HL-60 (cell line): ENCODE data around the gene RABGAP1L.
"Not testable (repeated sequence)": the region's sequence is repeated elsewhere in the genome, so short reads cannot be mapped to it uniquely, and the experiment has no call there.

Experiments used
- DNase-seq, 2 experiments: peaks; one replicate each; pipeline ENCODE4 v3.0.0-alpha.2; 2010 to 2020; ENCODE audit warnings: low read depth in 1 of 2, low spot score in 1 of 2
- H3K27ac ChIP-seq: fragments of 250-450 bp; sonication (Bioruptor Pico); replicated peaks from 2 replicates; pipeline ENCODE4 v1.5.1; 2020; ENCODE audit warnings: mild to moderate bottlenecking, moderate library complexity
- H3K27me3 ChIP-seq: fragments of 250-450 bp; sonication (Bioruptor Pico); 2 replicates; pipeline ENCODE4 v1.5.1; 2021; ENCODE audit warnings: mild to moderate bottlenecking, moderate library complexity; ENCODE audit not compliant: insufficient read depth, poor library complexity, severe bottlenecking
- H3K4me3 ChIP-seq: replicated peaks from 2 replicates; pipeline ENCODE4 v1.5.1; 2011; ENCODE audit warnings: mild to moderate bottlenecking, control low read depth, low read length; ENCODE audit not compliant: insufficient read depth
- GABPA ChIP-seq: IDR thresholded peaks from 2 replicates; pipeline ENCODE4 v1.6.1; 2012; ENCODE audit warnings: low read depth
- POLR2AphosphoS5 ChIP-seq: IDR thresholded peaks from 2 replicates; pipeline ENCODE4 v1.6.1; 2012; ENCODE audit warnings: low read depth
- SPI1 ChIP-seq: IDR thresholded peaks from 2 replicates; pipeline ENCODE4 v1.6.1; 2012; ENCODE audit warnings: low read depth, mild to moderate bottlenecking, borderline replicate concordance
- TF ChIP-seq, protein P1 (sequence below): IDR thresholded peaks from one replicate; pipeline ENCODE4 v1.5.1; 2011; ENCODE audit warnings: low read length, control low read depth, inconsistent platforms; ENCODE audit not compliant: insufficient read depth
- TF ChIP-seq, protein P2 (sequence below): IDR thresholded peaks from 2 replicates; pipeline ENCODE4 v1.6.1; 2012; ENCODE audit warnings: low read depth; ENCODE audit not compliant: insufficient replicate concordance

RABGAP1L gene

DNA sequence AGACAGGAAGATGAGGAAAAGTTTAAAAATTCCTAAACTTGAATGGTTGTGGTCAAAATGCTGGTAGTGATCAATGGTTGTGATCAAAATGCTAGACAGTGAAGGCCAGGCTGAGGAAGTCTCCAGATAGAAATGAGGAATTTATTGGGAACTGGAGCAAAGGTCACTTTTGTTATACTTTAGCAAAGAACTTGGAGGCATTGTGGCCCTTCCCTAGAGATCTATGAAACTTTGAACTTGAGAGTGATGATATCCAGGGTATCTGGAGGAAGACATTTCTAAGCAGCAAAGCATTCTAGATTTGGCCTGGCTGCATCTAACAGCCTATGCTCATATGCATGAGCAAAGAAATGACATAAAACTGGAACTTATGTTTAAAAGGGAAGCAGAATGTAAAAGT is 35.5 kb upstream of the RABGAP1L start:
- TF ChIP-seq SPI1 = no peak
- TF ChIP-seq GABPA = no peak
- TF ChIP-seq, protein P1, sequence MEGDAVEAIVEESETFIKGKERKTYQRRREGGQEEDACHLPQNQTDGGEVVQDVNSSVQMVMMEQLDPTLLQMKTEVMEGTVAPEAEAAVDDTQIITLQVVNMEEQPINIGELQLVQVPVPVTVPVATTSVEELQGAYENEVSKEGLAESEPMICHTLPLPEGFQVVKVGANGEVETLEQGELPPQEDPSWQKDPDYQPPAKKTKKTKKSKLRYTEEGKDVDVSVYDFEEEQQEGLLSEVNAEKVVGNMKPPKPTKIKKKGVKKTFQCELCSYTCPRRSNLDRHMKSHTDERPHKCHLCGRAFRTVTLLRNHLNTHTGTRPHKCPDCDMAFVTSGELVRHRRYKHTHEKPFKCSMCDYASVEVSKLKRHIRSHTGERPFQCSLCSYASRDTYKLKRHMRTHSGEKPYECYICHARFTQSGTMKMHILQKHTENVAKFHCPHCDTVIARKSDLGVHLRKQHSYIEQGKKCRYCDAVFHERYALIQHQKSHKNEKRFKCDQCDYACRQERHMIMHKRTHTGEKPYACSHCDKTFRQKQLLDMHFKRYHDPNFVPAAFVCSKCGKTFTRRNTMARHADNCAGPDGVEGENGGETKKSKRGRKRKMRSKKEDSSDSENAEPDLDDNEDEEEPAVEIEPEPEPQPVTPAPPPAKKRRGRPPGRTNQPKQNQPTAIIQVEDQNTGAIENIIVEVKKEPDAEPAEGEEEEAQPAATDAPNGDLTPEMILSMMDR = no peak
- TF ChIP-seq, protein P2, sequence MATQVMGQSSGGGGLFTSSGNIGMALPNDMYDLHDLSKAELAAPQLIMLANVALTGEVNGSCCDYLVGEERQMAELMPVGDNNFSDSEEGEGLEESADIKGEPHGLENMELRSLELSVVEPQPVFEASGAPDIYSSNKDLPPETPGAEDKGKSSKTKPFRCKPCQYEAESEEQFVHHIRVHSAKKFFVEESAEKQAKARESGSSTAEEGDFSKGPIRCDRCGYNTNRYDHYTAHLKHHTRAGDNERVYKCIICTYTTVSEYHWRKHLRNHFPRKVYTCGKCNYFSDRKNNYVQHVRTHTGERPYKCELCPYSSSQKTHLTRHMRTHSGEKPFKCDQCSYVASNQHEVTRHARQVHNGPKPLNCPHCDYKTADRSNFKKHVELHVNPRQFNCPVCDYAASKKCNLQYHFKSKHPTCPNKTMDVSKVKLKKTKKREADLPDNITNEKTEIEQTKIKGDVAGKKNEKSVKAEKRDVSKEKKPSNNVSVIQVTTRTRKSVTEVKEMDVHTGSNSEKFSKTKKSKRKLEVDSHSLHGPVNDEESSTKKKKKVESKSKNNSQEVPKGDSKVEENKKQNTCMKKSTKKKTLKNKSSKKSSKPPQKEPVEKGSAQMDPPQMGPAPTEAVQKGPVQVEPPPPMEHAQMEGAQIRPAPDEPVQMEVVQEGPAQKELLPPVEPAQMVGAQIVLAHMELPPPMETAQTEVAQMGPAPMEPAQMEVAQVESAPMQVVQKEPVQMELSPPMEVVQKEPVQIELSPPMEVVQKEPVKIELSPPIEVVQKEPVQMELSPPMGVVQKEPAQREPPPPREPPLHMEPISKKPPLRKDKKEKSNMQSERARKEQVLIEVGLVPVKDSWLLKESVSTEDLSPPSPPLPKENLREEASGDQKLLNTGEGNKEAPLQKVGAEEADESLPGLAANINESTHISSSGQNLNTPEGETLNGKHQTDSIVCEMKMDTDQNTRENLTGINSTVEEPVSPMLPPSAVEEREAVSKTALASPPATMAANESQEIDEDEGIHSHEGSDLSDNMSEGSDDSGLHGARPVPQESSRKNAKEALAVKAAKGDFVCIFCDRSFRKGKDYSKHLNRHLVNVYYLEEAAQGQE = no peak
- TF ChIP-seq POLR2AphosphoS5 = no peak
- Histone ChIP-seq H3K27ac (no peak overlapping the region), H3K27me3 (no peaks in the 10 kb centered on the region), H3K4me3 (no peak overlapping the region)
- DNase-seq = no peak

DNA sequence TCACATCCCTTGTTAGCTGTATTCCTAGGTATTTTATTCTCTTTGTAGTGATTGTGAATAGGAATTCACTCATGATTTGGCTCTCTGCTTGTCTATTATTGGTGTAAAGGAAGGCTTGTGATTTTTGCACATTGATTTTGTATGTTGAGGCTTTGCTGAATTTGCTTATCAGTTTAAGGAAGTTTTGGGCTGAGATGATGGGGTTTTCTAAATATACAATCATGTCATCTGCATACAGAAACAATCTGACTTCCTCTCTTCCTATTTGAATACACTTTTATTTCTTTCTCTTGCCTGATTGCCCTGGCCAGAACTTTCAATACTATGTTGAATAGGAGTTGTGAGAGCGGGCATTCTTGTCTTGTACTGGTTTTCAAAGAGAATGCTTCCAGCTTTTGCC is 32.1 kb upstream of the RABGAP1L start:
- H3K27me3 ChIP-seq, H3K4me3 ChIP-seq, DNase-seq, H3K27ac ChIP-seq: not testable (repeated sequence)

DNA sequence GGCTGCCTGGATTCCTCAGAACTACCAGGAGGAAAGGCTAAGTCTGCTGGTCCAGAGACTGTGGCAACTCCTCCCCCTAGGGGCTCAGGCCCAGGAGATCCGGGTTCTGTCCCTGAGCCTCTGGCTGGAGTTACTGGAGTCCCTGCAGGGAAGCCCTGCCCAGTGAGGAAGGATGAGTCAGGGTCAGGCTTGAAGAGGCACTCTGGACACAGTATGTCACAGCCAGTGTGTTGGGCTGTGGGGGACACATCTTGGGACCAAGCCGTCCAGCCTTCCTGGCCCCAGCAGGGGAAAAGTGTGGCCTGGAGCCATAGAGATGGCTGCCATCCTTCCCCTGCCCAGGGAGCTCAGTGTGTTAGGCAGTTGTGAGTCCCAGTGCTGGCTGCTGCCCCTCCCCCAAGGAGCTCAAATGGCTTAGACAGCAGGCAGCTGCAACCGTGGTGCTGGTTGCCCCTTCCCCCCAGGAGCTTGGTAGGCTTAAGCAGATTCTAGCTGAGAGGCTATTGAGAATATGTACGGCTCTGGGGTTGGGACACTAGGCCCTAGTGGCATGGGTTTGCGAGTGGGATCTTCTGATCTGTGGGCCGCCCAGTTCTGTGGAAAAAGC is 28.2 kb upstream of the RABGAP1L start:
- Histone ChIP-seq H3K27ac (no peak overlapping the region), H3K27me3 (no peaks in the 10 kb centered on the region), H3K4me3 (no peak overlapping the region)
- TF ChIP-seq, protein P1 = no peak
- no peak for TF ChIP-seq SPI1
- TF ChIP-seq GABPA = no peak
- TF ChIP-seq, protein P2 = no peak
- TF ChIP-seq POLR2AphosphoS5 = no peak
- DNase-seq = no peak

DNA sequence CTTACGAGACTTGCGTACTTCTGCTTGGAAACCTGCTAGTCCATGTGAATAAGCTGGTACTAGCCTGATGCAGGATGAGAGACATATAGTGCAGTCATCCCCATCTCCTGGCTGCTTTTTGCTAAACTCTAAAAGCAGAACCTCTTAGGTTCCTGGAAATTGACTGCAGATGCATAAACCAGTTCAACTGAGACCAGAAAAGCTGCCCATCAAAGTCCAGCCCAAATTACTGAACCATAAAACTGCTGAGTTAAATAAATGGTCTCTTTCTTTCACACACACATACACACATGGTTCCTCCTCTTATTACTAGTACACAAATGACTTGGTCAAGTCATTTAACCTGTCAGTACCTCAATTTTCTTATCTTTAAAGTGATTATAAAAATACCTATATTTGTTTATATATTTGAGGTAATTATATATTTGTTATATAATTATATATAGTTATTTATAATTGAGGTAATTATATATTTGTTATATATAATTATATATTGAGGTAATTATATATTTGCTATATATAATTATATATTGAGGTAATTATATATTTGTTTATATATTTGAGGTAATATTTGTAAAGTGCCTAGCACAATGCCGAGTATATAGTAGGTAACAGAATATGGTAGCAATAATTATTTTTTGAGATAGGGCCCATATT is 25.2 kb upstream of the RABGAP1L start:
- no peak overlapping the region for H3K4me3 ChIP-seq
- no peak for TF ChIP-seq POLR2AphosphoS5
- no peak for TF ChIP-seq GABPA
- no peak for TF ChIP-seq SPI1
- TF ChIP-seq, protein P1 = no peak
- TF ChIP-seq, protein P2 = no peak
- no peak for DNase-seq
- H3K27me3 ChIP-seq = no peaks in the 10 kb centered on the region
- H3K27ac ChIP-seq = no peak overlapping the region
